Pancreas (tissue), 10 donors: ENCODE data around the gene CAPZB. TPM values are rescaled to one million over a fixed set of nuclear protein-coding genes. Genes with fewer than 3 reads are reported as not detected.

Experiments used
- ATAC-seq, 4 donors: fragments of 200-7000 bp; cut with Tn5 transposase; one replicate each; pipeline versions ENCODE4 v1.8.0 to v1.9.1; 2020; ENCODE audit warnings: mild to moderate bottlenecking in 4 of 4, moderate library complexity in 4 of 4
- DNase-seq, 6 donors: peaks; one replicate each; pipeline ENCODE4 v3.0.0-alpha.2; 2020
- FAIRE-seq: peaks from 2 replicates; lab custom pipeline; 2012; peaks lifted over from hg19 to GRCh38; lab: Jason Lieb, UNC
- H3K27ac ChIP-seq, 4 donors: fragments of 200-600 bp; sonication (generic); 1 replicate in 3 of 4; 2 replicates in 1 of 4; pipeline versions ENCODE4 v1.5.0 to v1.8.0; 2020
- H3K27me3 ChIP-seq, 4 donors: fragments of 200-600 bp; one replicate each; pipeline ENCODE4 v1.8.0; 2021
- H3K36me3 ChIP-seq, 3 donors: fragments of 200-600 bp; sonication (generic) in 1 of 3; one replicate each; pipeline versions ENCODE4 v1.5.0 to v1.8.0; 2020 to 2021
- H3K4me1 ChIP-seq, 3 donors: fragments of 200-600 bp; one replicate each; pipeline ENCODE4 v1.8.0; 2021
- H3K4me3 ChIP-seq, 4 donors: fragments of 200-600 bp; sonication (generic) in 2 of 4; one replicate each; pipeline versions ENCODE4 v1.5.0 to v1.8.0; 2020 to 2021
- H3K9me3 ChIP-seq, 4 donors: fragments of 200-600 bp; one replicate each; pipeline ENCODE4 v1.8.0; 2021
- WGBS, 2 donors: extraction: QIAGEN DNeasy Blood & Tissue Kit; methylation state at CpG; one replicate each; pipeline ENCODE4 v1.1.7; 2013; 5-methylcytosine and 5-hydroxymethylcytosine counted together
- intact Hi-C, 3 donors: fragments of 100-400 bp; cut with DNase I; formaldehyde crosslinking; loops; one replicate each; pipeline versions ENCODE4 v1.11.1 to v1.14.2; 2022
- polyA plus RNA-seq, 2 donors: library from polyadenylated mRNA; stranded (reverse); fragments of 200-250 nt; gene quantifications; one replicate each; pipeline ENCODE4 v1.2.3, GENCODE V29; 2013
- total RNA-seq, 6 donors: library from RNA; stranded (reverse); fragmentation: NEBNext Ultra II Directional in 4 of 6; extraction: Animal tissue kit (Norgen Biotek cat#: 25700) in 4 of 6; gene quantifications; one replicate each; pipeline versions ENCODE4 v1.2.1 to v1.2.4, GENCODE V29; 2021 to 2023
- TF ChIP-seq, protein P1 (sequence below), 4 donors: fragments of 200-600 bp; sonication (generic) in 3 of 4; IDR thresholded peaks; one replicate each; pipeline versions ENCODE4 v1.5.0 to v1.8.0; 2021; ENCODE audit warnings: antibody characterized with exemption in 4 of 4
- donor health status: healthy with polysubstance abuse.
- donor health status: DM: no; HTN: no; CAD: no; lungs with moderate emphysema.
- donor health status: DM: no; HTN: no; CAD: no.
- donor health status: control.
- donor health status: control.
- donor health status: Bipolar disorder and iron deficiency.
- donor health status: DM: yes; HTN: yes; CAD: no.
- donor health status: DM: no; HTN: no; CAD: no.
- donor health status: DM: no; HTN: no; CAD: no.
- donor health status: DM: yes; HTN: yes; CAD: no.

The CAPZB gene
- total and polyA plus RNA-seq, 8 donors = 43.2 to 124 (median 74.9) TPM

DNA sequence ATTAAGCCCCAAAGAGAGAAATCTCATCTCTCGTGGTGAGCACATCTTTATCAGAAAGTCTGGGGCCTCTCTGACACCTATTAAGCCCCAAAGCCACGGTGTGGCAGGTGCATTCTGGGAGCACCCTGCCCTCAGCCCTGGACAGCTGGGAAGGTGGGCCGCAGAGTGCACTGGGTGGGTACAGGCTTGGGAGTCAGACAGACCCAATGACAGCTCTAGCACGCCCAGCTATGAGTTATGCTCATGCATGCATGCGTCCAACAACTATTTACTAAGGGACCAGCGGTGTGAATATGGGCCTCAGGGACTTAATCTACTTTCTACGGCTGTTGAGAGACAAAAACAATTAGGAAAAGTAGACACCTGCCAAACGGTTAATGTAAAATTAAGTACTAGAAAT is 126.6 kb downstream of the CAPZB start:
- FAIRE-seq = no peak
- 88 to 89% methylated on average over 8 of the region's 8 CpGs for WGBS, 2 donors

DNA sequence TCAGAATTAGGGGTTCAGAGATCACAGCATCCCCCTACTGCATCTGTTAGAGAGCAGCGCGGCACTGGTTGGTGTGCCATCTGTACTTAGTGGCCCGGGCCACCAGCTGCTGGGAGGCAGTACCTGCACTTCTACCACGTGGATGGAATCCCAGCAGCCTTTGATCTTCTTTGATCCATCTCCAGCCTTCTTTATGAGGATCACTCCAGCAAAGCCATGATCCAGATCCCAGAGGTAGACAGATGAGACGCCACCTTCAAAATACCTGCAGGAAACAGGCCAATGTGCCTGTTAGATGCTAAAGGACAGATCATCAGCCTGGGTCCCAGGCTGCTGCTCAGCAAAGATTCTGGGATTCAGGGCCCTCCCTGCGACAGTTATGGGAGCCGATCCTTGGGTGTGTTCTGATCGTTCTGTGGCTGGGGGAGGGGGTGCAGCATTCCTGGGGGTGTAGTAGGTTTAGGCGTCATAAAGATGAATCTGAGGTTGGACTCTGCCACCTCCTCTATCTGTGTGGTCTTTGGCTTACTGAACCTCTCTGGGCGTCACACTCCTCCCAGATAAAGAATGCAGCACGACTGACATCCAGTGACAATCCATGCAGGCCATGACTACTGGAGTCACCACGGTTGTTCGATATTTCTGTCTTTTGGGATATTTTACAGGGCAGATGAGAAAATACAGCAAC is 127.9 kb downstream of the CAPZB start:
- H3K9me3 ChIP-seq = no peaks in the 10 kb centered on the region

More for the DNA sequence above, 126.6 kb downstream of the CAPZB start:
- H3K9me3 ChIP-seq = no peaks in the 10 kb centered on the region
- DNase-seq = no peak
- no peaks in the 10 kb centered on the region for H3K27me3 ChIP-seq
- intact Hi-C loops = no loop called here
- ATAC-seq = no peak
- no peaks in the 10 kb centered on the region for H3K4me1 ChIP-seq
- H3K4me3 ChIP-seq = no peak overlapping the region
- H3K36me3 ChIP-seq = peaks cover 0 to 12% (median 2%) of the 10 kb centered on the region in 3 donors
- TF ChIP-seq, protein P1, sequence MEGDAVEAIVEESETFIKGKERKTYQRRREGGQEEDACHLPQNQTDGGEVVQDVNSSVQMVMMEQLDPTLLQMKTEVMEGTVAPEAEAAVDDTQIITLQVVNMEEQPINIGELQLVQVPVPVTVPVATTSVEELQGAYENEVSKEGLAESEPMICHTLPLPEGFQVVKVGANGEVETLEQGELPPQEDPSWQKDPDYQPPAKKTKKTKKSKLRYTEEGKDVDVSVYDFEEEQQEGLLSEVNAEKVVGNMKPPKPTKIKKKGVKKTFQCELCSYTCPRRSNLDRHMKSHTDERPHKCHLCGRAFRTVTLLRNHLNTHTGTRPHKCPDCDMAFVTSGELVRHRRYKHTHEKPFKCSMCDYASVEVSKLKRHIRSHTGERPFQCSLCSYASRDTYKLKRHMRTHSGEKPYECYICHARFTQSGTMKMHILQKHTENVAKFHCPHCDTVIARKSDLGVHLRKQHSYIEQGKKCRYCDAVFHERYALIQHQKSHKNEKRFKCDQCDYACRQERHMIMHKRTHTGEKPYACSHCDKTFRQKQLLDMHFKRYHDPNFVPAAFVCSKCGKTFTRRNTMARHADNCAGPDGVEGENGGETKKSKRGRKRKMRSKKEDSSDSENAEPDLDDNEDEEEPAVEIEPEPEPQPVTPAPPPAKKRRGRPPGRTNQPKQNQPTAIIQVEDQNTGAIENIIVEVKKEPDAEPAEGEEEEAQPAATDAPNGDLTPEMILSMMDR (IDR thresholded peaks at IDR 0.05) = no peak
- H3K27ac ChIP-seq = no peak overlapping the region

DNA sequence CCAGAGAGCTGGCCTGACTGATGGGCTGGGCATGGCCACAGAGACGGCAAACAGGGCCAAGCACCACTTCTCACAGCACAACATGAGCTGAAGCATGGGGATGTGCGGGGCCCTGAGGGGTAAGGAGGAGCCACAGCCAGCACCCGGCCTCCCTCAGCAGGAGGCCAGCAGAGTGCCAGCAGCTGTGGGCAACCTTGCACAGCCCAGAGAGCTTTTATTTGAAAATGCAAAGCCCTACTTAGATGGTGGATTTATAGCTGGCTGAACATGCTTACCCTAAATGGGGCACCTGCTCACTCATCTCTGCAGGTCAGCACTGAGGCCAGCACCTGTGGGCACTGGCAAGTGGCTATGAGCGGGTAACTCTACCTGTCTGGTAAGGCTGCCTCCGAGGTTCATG is 129.1 kb downstream of the CAPZB start:
- TF ChIP-seq, protein P1 (IDR thresholded peaks at IDR 0.05) = no peak
- intact Hi-C loops = no loop called here
- no peak overlapping the region for H3K4me3 ChIP-seq
- WGBS, 2 donors = 87 to 91% methylated on average over 5 of the region's 5 CpGs
- no peaks in the 10 kb centered on the region for H3K9me3 ChIP-seq
- no peak for DNase-seq
- FAIRE-seq = no peak
- no peak overlapping the region for H3K27ac ChIP-seq
- no peaks in the 10 kb centered on the region for H3K27me3 ChIP-seq
- H3K36me3 ChIP-seq = peaks cover 0 to 19% (median 2%) of the 10 kb centered on the region in 3 donors
- no peaks in the 10 kb centered on the region for H3K4me1 ChIP-seq
- ATAC-seq = peak in 2 of 4 donors; percentile 49 to 71

More for the DNA sequence above, 127.9 kb downstream of the CAPZB start:
- 90 to 92% methylated on average over 13 of the region's 13 CpGs for WGBS, 2 donors
- TF ChIP-seq, protein P1 (IDR thresholded peaks at IDR 0.05) = no peak
- Histone ChIP-seq H3K36me3 (peaks cover 0 to 15% (median 2%) of the 10 kb centered on the region in 3 donors), H3K4me3 (no peak overlapping the region), H3K27ac (no peak overlapping the region), H3K27me3 (no peaks in the 10 kb centered on the region), H3K4me1 (no peaks in the 10 kb centered on the region)
- ATAC-seq = no peak
- intact Hi-C loops = no loop called here
- peak in 1 of 6 donors; percentile 9 for DNase-seq
- no peak for FAIRE-seq

DNA sequence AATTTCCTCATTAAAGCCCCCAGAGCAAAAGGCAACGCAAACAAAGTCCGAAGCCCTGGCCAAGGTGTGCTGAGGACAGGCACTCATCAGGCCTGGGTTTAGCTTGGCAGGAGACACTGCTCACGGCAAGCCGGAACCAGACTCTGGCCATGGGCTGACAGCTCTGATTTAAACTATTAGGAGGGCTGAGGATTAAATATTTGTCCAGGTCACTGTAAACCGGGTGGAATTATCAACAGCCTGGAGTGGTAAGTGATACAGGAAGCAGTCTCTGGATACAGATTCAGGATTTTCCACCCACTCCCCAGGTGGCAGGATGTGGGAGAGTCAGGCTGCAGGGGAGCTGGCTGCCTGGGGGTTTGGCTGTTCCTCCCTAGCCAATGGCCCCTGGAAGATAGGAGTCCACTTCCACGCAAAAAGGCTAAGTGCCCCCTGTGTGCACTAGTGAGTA is 130.8 kb downstream of the CAPZB start:
- no peaks in the 10 kb centered on the region for H3K4me1 ChIP-seq
- intact Hi-C loops = no loop called here
- no peak overlapping the region for H3K27ac ChIP-seq
- peak in 1 of 6 donors; percentile 15 for DNase-seq
- WGBS, 2 donors = 85 to 89% methylated on average over 6 of the region's 6 CpGs
- peaks cover 0 to 23% (median 2%) of the 10 kb centered on the region in 3 donors for H3K36me3 ChIP-seq
- TF ChIP-seq, protein P1 (IDR thresholded peaks at IDR 0.05) = no peak
- no peaks in the 10 kb centered on the region for H3K27me3 ChIP-seq
- FAIRE-seq = no peak
- H3K4me3 ChIP-seq = no peak overlapping the region
- H3K9me3 ChIP-seq = no peaks in the 10 kb centered on the region
- peak in 3 of 4 donors; percentile 33 to 72 (median 61) for ATAC-seq

DNA sequence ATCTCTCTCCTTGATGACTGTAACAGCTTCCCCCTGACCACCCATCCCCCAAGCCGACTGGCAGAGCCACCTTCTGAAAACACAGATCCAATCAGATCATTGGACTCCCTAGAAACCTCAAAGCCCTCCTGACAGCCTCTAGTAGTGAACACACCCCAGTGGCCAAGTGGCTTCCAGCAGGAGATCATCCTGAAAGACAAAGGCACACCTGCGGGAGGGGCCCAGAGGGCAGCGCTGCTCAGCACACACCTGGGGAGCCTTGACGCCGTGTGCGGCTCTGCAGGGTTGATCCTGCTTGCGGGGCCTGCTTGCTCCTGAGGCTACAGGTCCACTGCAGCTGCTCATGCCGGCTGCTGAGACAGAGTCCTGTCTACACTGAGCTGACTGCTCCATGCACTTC is 131.7 kb downstream of the CAPZB start:
- TF ChIP-seq, protein P1 (IDR thresholded peaks at IDR 0.05) = no peak
- FAIRE-seq (no peak), DNase-seq (peak in 1 of 6 donors; percentile 39), ATAC-seq (peak in 1 of 4 donors; percentile 14)
- Histone ChIP-seq H3K4me3 (no peak overlapping the region), H3K9me3 (no peaks in the 10 kb centered on the region), H3K4me1 (no peaks in the 10 kb centered on the region), H3K27me3 (no peaks in the 10 kb centered on the region), H3K36me3 (peaks cover 0 to 23% (median 2%) of the 10 kb centered on the region in 3 donors), H3K27ac (no peak overlapping the region)
- intact Hi-C loops = no loop called here
- 75 to 87% methylated on average over 8 of the region's 8 CpGs for WGBS, 2 donors
